Measurements from ENCODE around the gene MMP28.
"Not testable (repeated sequence)": the region's sequence is repeated elsewhere in the genome, so short reads cannot be mapped to it uniquely, and the experiment has no call there.

MMP28 gene

DNA sequence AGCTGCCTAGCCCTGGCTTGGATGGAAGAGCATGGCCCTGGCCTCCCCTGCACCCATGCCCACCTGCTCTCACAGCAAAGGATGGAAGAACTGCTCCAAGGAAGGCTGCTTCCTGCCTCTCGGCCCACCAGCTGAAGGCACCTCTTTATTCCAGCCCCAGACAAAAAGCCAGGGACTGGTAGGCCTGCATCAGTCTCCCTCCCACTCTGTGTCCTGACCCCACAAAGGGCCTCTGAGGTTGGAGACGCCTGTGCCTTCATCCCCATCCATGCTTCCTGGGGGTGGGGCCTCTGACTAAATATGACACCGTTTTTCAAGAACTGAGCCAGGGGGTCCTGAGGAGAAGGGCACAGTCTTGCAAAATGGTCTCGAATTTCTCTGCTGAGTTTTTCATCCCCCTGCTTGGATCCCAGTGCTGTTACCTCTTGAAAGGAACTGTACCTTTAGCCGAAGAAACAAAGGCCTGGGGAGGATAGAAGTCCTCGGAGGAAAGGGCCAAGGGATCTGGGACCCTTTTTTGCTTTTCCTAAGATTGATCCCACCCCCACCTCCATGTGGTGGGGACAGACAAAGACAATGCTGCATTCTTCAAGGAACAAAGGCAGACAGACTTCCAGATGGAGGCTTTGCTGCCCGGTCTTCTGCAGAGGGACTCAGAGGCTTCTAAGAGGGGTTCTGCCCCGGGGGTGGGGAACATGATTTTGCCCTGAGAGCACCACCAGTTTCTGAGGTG is 29.5 kb downstream of the MMP28 start:
- Histone ChIP-seq H3K27ac (ENCODE audit: low read depth, low read length, severe bottlenecking) (peak overlapping the region; percentile 33), H3K9me3 (ENCODE audit: control insufficient read depth, low read length) (no peaks in the 10 kb centered on the region), H3K4me1 (ENCODE audit: control insufficient read depth, insufficient read depth, low read length, poor library complexity, severe bottlenecking) (peaks cover 19% of the 10 kb centered on the region), H3K4me3 (ENCODE audit: extremely low read depth, insufficient read depth, low read length, poor library complexity, severe bottlenecking) (no peak overlapping the region), H3K36me3 (ENCODE audit: control insufficient read depth, insufficient read depth, low read length) (no peaks in the 10 kb centered on the region)
- 61 to 75% methylated on average over 6 of the region's 8 CpGs for WGBS, 2 experiments (ENCODE audit: insufficient coverage in 2 of 2)

DNA sequence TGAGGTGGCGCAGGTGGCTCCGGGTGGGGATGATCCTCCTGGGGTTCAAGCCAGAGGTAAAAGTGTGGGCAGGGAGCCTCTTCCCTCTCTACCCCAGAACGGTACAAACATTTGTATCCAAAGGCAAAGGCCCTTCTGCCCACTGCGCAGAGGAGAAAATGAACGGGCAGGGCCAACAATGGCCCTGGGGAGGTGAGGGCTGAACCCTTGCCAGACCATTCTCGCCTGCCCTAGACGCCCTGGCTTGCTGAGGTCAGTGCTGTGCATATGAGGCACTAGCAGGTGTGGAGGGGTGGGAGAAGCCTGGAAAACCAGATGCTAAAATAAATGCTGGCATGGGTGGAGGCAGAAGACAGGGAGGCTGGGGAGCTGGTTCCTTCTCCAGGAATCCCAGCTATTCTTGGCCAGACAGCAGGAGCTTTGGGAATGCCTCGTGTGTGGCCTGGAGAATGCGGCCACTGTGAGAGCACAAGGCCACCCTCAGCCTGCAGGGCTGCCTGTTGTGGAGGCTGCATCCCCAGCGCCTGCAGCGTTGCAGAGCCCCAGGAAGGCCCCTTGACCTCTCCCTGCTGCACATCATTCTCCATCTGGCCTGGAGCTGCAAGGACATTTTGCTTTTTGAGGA is 30.2 kb downstream of the MMP28 start:
- H3K27ac ChIP-seq (ENCODE audit: low read depth, low read length, severe bottlenecking), result peak overlapping the region; percentile 36
- no peak overlapping the region for H3K4me3 ChIP-seq (ENCODE audit: extremely low read depth, insufficient read depth, low read length, poor library complexity, severe bottlenecking)
- 85 to 89% methylated on average over 6 to 8 of the region's 11 CpGs for whole genome bisulfite sequencing, 2 experiments (ENCODE audit: insufficient coverage in 2 of 2)
- H3K4me1 ChIP-seq (ENCODE audit: control insufficient read depth, insufficient read depth, low read length, poor library complexity, severe bottlenecking), result peaks cover 19% of the 10 kb centered on the region
- no peaks in the 10 kb centered on the region for H3K36me3 ChIP-seq (ENCODE audit: control insufficient read depth, insufficient read depth, low read length)
- no peaks in the 10 kb centered on the region for H3K9me3 ChIP-seq (ENCODE audit: control insufficient read depth, low read length)

- Histone ChIP-seq H3K9me3 (ENCODE audit: control insufficient read depth, low read length) (no peaks in the 10 kb centered on the region), H3K36me3 (ENCODE audit: control insufficient read depth, insufficient read depth, low read length) (no peaks in the 10 kb centered on the region), H3K27ac (ENCODE audit: low read depth, low read length, severe bottlenecking) (peak overlapping the region; percentile 41), H3K4me1 (ENCODE audit: control insufficient read depth, insufficient read depth, low read length, poor library complexity, severe bottlenecking) (peaks cover 19% of the 10 kb centered on the region), H3K4me3 (ENCODE audit: extremely low read depth, insufficient read depth, low read length, poor library complexity, severe bottlenecking) (peak overlapping the region; percentile 31)
- WGBS, 2 experiments (ENCODE audit: insufficient coverage in 2 of 2), result 10 to 12% methylated on average over 57 to 74 of the region's 75 CpGs
Measured at GRCh38 chr17:35764123-35764991, 31.1 kb downstream of the MMP28 start.

GRCh38 chr17:35763767-35764122 is 31.7 kb downstream of the MMP28 start:
- no peaks in the 10 kb centered on the region for H3K9me3 ChIP-seq (ENCODE audit: control insufficient read depth, low read length)
- 10 to 37% methylated on average over 10 to 13 of the region's 17 CpGs for WGBS, 2 experiments (ENCODE audit: insufficient coverage in 2 of 2)
- no peaks in the 10 kb centered on the region for H3K36me3 ChIP-seq (ENCODE audit: control insufficient read depth, insufficient read depth, low read length)
- H3K4me3 ChIP-seq (ENCODE audit: extremely low read depth, insufficient read depth, low read length, poor library complexity, severe bottlenecking), result peak overlapping the region; percentile 31
- peaks cover 19% of the 10 kb centered on the region for H3K4me1 ChIP-seq (ENCODE audit: control insufficient read depth, insufficient read depth, low read length, poor library complexity, severe bottlenecking)
- no peak overlapping the region for H3K27ac ChIP-seq (ENCODE audit: low read depth, low read length, severe bottlenecking)

- H3K36me3 ChIP-seq (ENCODE audit: control insufficient read depth, insufficient read depth, low read length), result no peaks in the 10 kb centered on the region
- no peak overlapping the region for H3K27ac ChIP-seq (ENCODE audit: low read depth, low read length, severe bottlenecking)
- WGBS, 2 experiments (ENCODE audit: insufficient coverage in 2 of 2), result 92 to 95% methylated on average over 3 to 5 of the region's 5 CpGs
- H3K9me3 ChIP-seq (ENCODE audit: control insufficient read depth, low read length), result no peaks in the 10 kb centered on the region
- peaks cover 18% of the 10 kb centered on the region for H3K4me1 ChIP-seq (ENCODE audit: control insufficient read depth, insufficient read depth, low read length, poor library complexity, severe bottlenecking)
- no peak overlapping the region for H3K4me3 ChIP-seq (ENCODE audit: extremely low read depth, insufficient read depth, low read length, poor library complexity, severe bottlenecking)
Measured at GRCh38 chr17:35761601-35762000, 33.8 kb downstream of the MMP28 start.

DNA sequence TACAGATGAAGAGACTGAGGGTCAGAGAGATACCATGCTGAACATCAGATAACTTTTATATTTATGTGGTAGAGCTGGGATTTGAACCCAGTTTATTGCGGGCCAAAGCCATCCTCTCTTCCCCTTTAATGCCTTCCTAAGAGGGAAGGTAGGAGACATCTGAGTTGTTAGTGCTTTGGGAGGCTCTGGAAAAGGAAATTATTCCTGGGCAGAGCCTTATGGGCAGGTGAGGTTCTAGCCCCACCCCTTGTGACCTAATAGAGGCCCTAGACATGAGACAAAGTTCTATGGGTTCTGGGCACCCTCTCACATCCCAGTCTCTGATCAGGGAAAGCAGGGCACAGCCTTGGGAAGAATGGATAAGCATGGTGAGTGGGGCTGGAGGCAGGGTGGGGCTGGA is 34.9 kb downstream of the MMP28 start, which contains the start of gene C17orf50:
Gene C17orf50 (plus strand): TSS at position 301 of the 400 bp plus-strand sequence. CDS start 55 bp downstream, at position 356.
- H3K9me3 ChIP-seq (ENCODE audit: control insufficient read depth, low read length), result no peaks in the 10 kb centered on the region
- no peaks in the 10 kb centered on the region for H3K36me3 ChIP-seq (ENCODE audit: control insufficient read depth, insufficient read depth, low read length)
- H3K4me3 ChIP-seq (ENCODE audit: extremely low read depth, insufficient read depth, low read length, poor library complexity, severe bottlenecking), result no peak within 1 kb of the TSS
- H3K4me1 ChIP-seq (ENCODE audit: control insufficient read depth, insufficient read depth, low read length, poor library complexity, severe bottlenecking), result peaks cover 8% of the 10 kb centered on the region
- no CpG with 5 or more reads among the region's 1 CpG for WGBS, 2 experiments (ENCODE audit: insufficient coverage in 2 of 2)
- no peak within 1 kb of the TSS for H3K27ac ChIP-seq (ENCODE audit: low read depth, low read length, severe bottlenecking)

DNA sequence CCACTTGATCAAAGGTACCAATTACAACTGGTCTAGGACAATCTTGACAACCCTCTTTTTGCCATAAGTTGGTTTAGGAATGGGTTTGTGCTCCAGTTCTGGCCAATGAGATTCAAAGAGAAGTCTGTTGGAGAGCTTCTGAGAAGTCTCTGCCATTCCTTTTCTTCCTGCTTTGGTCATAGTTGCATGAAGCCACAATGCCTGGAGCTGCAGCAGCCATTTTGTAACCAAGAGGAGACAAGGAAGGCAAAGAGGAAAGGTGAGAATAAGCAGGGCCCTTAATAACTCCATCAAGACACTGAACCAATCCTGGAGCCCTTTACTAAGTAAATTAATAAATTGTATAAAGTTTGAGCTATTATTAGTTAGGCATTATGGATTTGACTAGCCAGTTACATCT is 38.2 kb downstream of the MMP28 start:
- Histone ChIP-seq H3K9me3 (ENCODE audit: control insufficient read depth, low read length) (no peaks in the 10 kb centered on the region), H3K4me3 (ENCODE audit: extremely low read depth, insufficient read depth, low read length, poor library complexity, severe bottlenecking) (no peak overlapping the region), H3K4me1 (ENCODE audit: control insufficient read depth, insufficient read depth, low read length, poor library complexity, severe bottlenecking) (peaks cover 5% of the 10 kb centered on the region), H3K27ac (ENCODE audit: low read depth, low read length, severe bottlenecking) (no peak overlapping the region), H3K36me3 (ENCODE audit: control insufficient read depth, insufficient read depth, low read length) (no peaks in the 10 kb centered on the region)

- 68 to 79% methylated on average over 4 to 9 of the region's 9 CpGs for WGBS, 2 experiments (ENCODE audit: insufficient coverage in 2 of 2)
- Histone ChIP-seq H3K27ac (ENCODE audit: low read depth, low read length, severe bottlenecking) (no peak within 1 kb of the TSS), H3K4me3 (ENCODE audit: extremely low read depth, insufficient read depth, low read length, poor library complexity, severe bottlenecking) (no peak within 1 kb of the TSS), H3K4me1 (ENCODE audit: control insufficient read depth, insufficient read depth, low read length, poor library complexity, severe bottlenecking) (peaks cover 8% of the 10 kb centered on the region), H3K36me3 (ENCODE audit: control insufficient read depth, insufficient read depth, low read length) (no peaks in the 10 kb centered on the region), H3K9me3 (ENCODE audit: control insufficient read depth, low read length) (no peaks in the 10 kb centered on the region)
Measured at GRCh38 chr17:35752945-35753764, 42.3 kb downstream of the MMP28 start, which contains the start of gene GAS2L2. Gene GAS2L2 (minus strand): TSS chr17:35753239. CDS start chr17:35752850, 389 bp downstream.

- no peaks in the 10 kb centered on the region for H3K9me3 ChIP-seq (ENCODE audit: control insufficient read depth, low read length)
- H3K4me3 ChIP-seq (ENCODE audit: extremely low read depth, insufficient read depth, low read length, poor library complexity, severe bottlenecking), result no peak overlapping the region
- WGBS, 2 experiments (ENCODE audit: insufficient coverage in 2 of 2), result 91 to 93% methylated on average over 16 of the region's 16 CpGs
Measured at GRCh38 chr17:35752471-35752870, 43.0 kb downstream of the MMP28 start.

DNA sequence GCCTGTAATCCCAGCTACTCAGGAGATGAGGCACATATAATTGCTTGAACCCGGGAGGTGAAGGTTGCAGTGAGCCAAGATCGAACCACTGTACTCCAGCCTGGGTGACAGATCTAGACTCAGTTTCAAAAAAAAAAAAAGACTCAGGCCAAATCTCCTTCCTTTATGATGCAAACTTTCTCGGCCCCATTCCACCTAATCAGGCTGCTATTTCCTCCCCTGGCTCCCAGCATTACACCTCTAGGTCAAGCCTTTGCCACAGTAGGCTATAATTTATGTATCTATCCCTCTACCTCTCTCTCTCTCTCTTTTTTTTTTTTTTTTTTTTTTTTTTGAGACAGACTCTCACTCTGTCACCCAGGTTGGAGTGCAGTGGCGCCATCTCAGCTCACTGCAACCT is 43.9 kb downstream of the MMP28 start:
- not testable (repeated sequence) for H3K4me1 ChIP-seq (ENCODE audit: control insufficient read depth, insufficient read depth, low read length, poor library complexity, severe bottlenecking); H3K9me3 ChIP-seq (ENCODE audit: control insufficient read depth, low read length); H3K36me3 ChIP-seq (ENCODE audit: control insufficient read depth, insufficient read depth, low read length); H3K4me3 ChIP-seq (ENCODE audit: extremely low read depth, insufficient read depth, low read length, poor library complexity, severe bottlenecking); H3K27ac ChIP-seq (ENCODE audit: low read depth, low read length, severe bottlenecking)
- 81 to 84% methylated on average over 3 of the region's 4 CpGs for WGBS, 2 experiments (ENCODE audit: insufficient coverage in 2 of 2)

More at GRCh38 chr17:35752471-35752870, 43.0 kb downstream of the MMP28 start:
- Histone ChIP-seq H3K27ac (ENCODE audit: low read depth, low read length, severe bottlenecking) (no peak overlapping the region), H3K36me3 (ENCODE audit: control insufficient read depth, insufficient read depth, low read length) (no peaks in the 10 kb centered on the region), H3K4me1 (ENCODE audit: control insufficient read depth, insufficient read depth, low read length, poor library complexity, severe bottlenecking) (peaks cover 8% of the 10 kb centered on the region)

Data from mesodermal cell (in vitro differentiated cells).